NT2/D1 (cell line): ENCODE measurements around the gene ACADSB.

Experiments
- SUZ12 ChIP-seq: IDR thresholded peaks from 2 replicates; pipeline ENCODE4 v1.6.1; 2011; ENCODE audit not compliant: insufficient read length, insufficient read depth; ENCODE audit errors: extremely low read depth
- YY1 ChIP-seq: IDR thresholded peaks from 2 replicates; pipeline ENCODE4 v1.6.1; 2011; ENCODE audit not compliant: insufficient read length, insufficient read depth
- ZNF274 ChIP-seq: IDR thresholded peaks from 2 replicates; pipeline ENCODE4 v1.6.1; 2011; ENCODE audit warnings: mild to moderate bottlenecking, low read depth, low read length

DNA sequence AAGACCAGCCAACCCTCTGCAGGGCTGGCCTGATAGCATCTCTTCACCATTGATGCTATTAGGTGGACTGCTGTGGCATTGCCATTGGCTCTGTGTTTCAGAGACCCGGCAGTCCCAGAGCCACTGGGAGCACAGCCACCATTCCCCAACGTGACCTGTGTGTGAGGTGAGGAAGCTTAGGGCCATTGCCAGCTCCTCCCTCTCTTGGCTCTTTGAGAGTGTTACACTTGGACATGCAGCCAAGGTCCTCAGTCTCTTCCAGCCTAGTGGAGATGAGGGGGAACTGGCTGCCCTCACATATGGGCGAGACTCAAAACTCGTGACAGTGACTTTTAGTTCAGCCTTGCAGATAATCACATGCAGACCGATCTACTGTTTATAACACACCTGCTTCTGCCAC lies 87.6 kb downstream of the ACADSB start:
- TF ChIP-seq ZNF274 (no peak), YY1 (no peak), SUZ12 (no peak)
